Choroid plexus epithelial cell (primary cell): ENCODE results near the gene MAP2K4.
"Not testable (repeated sequence)": the region's sequence is repeated elsewhere in the genome, so short reads cannot be mapped to it uniquely, and the experiment has no call there.

Experiments
- DNase-seq: peaks from one replicate; pipeline ENCODE4 v3.0.0-alpha.2; 2010; ENCODE audit warnings: low read depth
- H3K4me3 ChIP-seq: 2 replicates; pipeline ENCODE4 v1.5.1; 2011; ENCODE audit warnings: low read depth, mild to moderate bottlenecking, control low read depth, low read length, moderate library complexity
- CTCF ChIP-seq: conservative IDR thresholded peaks from 2 replicates; pipeline ENCODE4 v1.5.1; 2011; ENCODE audit warnings: low read depth, mild to moderate bottlenecking, control low read depth, inconsistent platforms, low read length, moderate library complexity

MAP2K4 gene

GRCh38 chr17:12133183-12133582 lies 112.5 kb downstream of the MAP2K4 start:
- no peak overlapping the region for H3K4me3 ChIP-seq
- TF ChIP-seq CTCF, result no peak
- no peak for DNase-seq

DNA sequence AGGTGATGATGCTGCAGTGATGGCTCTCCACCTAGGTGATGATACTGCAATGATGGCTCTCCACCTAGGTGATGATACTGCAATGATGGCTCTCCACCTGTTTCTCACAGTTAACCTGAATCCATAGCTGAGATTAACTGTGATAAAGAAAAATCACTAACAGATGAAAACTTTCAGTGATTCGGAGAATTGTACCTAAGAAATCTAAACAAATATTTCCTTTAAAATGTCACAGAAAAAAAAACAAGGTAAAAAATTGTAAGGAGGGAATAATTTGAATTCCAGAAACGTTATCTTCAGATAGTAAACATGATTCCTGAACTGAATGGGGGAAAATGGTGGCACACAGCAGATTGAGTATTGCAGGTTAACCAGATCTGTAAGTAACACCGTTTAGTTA lies 113.4 kb downstream of the MAP2K4 start:
- no peak overlapping the region for H3K4me3 ChIP-seq
- TF ChIP-seq CTCF, result no peak

DNA sequence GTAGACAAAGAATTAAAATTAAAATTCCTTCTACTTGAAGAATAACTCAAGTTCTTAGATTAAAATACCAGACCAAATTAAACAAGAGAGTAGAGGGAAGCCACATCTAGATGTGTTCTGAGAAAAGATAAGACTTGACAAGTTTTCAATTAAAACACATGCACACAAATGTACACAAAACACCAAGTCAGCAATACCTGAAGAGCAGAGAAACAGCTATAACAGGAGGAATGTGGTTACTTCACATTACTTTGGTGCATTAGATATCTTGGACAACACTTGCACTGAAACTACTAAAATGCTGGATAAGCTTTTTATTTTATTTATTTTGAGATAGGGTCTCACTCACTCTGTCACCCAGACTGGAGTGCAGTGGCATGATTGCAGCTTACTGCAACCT lies 113.9 kb downstream of the MAP2K4 start:
- no peak for TF ChIP-seq CTCF
- no peak overlapping the region for H3K4me3 ChIP-seq
- no peak for DNase-seq

More for the DNA sequence above, 113.4 kb downstream of the MAP2K4 start:
- no peak for DNase-seq

- TF ChIP-seq CTCF, result no peak
- H3K4me3 ChIP-seq, result no peak overlapping the region
Observed at GRCh38 chr17:12136243-12136642, 115.6 kb downstream of the MAP2K4 start.

GRCh38 chr17:12136646-12137045 lies 116.0 kb downstream of the MAP2K4 start:
- TF ChIP-seq CTCF, result no peak
- H3K4me3 ChIP-seq, result no peak overlapping the region
- DNase-seq, result no peak

More at GRCh38 chr17:12136243-12136642, 115.6 kb downstream of the MAP2K4 start:
- DNase-seq, result no peak

DNA sequence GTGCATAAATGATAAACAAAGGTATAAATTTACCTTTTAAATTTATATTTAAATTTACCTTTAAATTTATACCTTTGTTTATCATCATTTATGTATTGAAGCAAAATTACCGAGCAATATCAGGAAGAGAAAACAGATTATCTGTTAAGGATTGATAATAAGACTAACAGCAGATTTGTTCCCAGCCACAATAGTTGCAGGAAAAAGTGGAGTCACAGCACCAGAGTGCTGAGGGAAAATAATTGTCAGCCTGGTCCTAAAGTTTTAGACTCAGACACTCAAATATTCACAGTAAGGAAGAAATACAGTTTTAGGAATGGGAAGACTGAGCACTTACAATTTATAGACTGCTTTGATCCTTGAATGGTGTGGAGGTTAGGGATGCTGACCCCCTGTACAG lies 117.2 kb downstream of the MAP2K4 start:
- H3K4me3 ChIP-seq, result no peak overlapping the region
- DNase-seq, result no peak
- no peak for TF ChIP-seq CTCF

- TF ChIP-seq CTCF, result no peak
- H3K4me3 ChIP-seq, result no peak overlapping the region
- DNase-seq, result no peak
Observed at GRCh38 chr17:12140685-12141084, 120.0 kb downstream of the MAP2K4 start.

DNA sequence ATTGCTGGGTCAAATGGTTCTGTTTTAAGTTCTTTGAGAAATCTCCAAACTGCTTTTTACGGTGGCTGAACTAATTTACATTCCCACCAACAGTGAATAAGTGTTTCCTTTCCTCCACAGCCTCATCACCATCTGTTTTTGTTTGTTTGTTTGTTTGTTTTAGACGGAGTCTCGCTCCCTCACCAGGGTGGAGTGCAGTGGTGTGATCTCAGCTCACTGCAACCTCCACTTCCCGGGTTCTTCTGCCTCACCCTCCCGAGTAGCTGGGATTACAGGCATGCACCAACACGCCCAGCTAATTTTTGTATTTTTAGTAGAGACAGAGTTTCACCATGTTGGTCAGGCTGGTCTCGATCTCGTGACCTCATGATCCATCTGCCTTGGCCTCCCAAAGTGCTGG lies 141.5 kb downstream of the MAP2K4 start:
- H3K4me3 ChIP-seq, DNase-seq: not testable (repeated sequence)
